Type B pancreatic cell (in vitro differentiated cells): Measurements from ENCODE around the gene PF4V1. TPM values are rescaled to one million over a fixed set of nuclear protein-coding genes. Genes with fewer than 3 reads are reported as not detected.

ENCODE experiments used
- DNase-seq: peaks from one replicate; pipeline ENCODE4 v3.0.0; 2021; ENCODE audit warnings: mixed read lengths; ENCODE audit not compliant: unreplicated experiment; ENCODE audit errors: extremely low spot score
- H3K27ac Mint-ChIP-seq: 2 replicates; pipeline ENCODE4 v1.8.0; 2021; ENCODE audit warnings: mild to moderate bottlenecking, mixed read lengths
- H3K27me3 Mint-ChIP-seq: 2 replicates; pipeline ENCODE4 v1.8.0; 2021; ENCODE audit warnings: mixed read lengths
- H3K36me3 Mint-ChIP-seq: 2 replicates; pipeline ENCODE4 v1.8.0; 2021; ENCODE audit warnings: mixed read lengths
- H3K4me1 Mint-ChIP-seq: one replicate; pipeline ENCODE4 v1.8.0; 2021; ENCODE audit warnings: mixed read lengths; ENCODE audit not compliant: unreplicated experiment
- H3K4me3 Mint-ChIP-seq: 2 replicates; pipeline ENCODE4 v1.8.0; 2021; ENCODE audit warnings: mild to moderate bottlenecking, mixed read lengths
- H3K9me3 Mint-ChIP-seq: 2 replicates; pipeline ENCODE4 v1.8.0; 2021; ENCODE audit warnings: mixed read lengths
- CTCF ChIP-seq: fragments of 200-600 bp; sonication (generic); conservative IDR thresholded peaks from 2 replicates; pipeline ENCODE4 v1.5.0; 2021; ENCODE audit warnings: antibody characterized with exemption, mild to moderate bottlenecking
- total RNA-seq: library from RNA; stranded (reverse); gene quantifications from 2 replicates; pipeline ENCODE4 v1.2.1, GENCODE V29; 2021; ENCODE audit warnings: low replicate concordance

PF4V1 gene
- total RNA-seq, 1 donor from 2014 or later = not detected

- no peak for DNase-seq
- no peak for TF ChIP-seq CTCF
- no peaks in the 10 kb centered on the region for H3K36me3 Mint-ChIP-seq
- H3K27ac Mint-ChIP-seq = no peak overlapping the region
- H3K9me3 Mint-ChIP-seq = no peaks in the 10 kb centered on the region
- H3K4me3 Mint-ChIP-seq = no peak overlapping the region
- peaks cover 8% of the 10 kb centered on the region for H3K4me1 Mint-ChIP-seq
- peaks cover 3% of the 10 kb centered on the region for H3K27me3 Mint-ChIP-seq
Observed at GRCh38 chr4:73902038-73902637, 49.0 kb downstream of the PF4V1 start.

- TF ChIP-seq CTCF = no peak
- peaks cover 8% of the 10 kb centered on the region for H3K4me1 Mint-ChIP-seq
- no peak overlapping the region for H3K4me3 Mint-ChIP-seq
- no peaks in the 10 kb centered on the region for H3K36me3 Mint-ChIP-seq
- DNase-seq = no peak
- H3K27me3 Mint-ChIP-seq = peaks cover 3% of the 10 kb centered on the region
- H3K9me3 Mint-ChIP-seq = no peaks in the 10 kb centered on the region
- no peak overlapping the region for H3K27ac Mint-ChIP-seq
Observed at GRCh38 chr4:73902817-73903547, 49.9 kb downstream of the PF4V1 start.

Other genes with a start within 250 kb of the PF4V1 start
- 5.3 and 11.8 TPM in 2 replicates for gene RASSF6, start 232.9 kb upstream of the PF4V1 start, total RNA-seq
- gene CXCL8, start 112.7 kb upstream of the PF4V1 start, total RNA-seq = 2.7 and 3.3 TPM in 2 replicates
- 0.64 and 1.9 TPM in 2 replicates for gene CXCL6, start 16.6 kb upstream of the PF4V1 start, total RNA-seq
- gene CXCL1, start 16.1 kb downstream of the PF4V1 start, total RNA-seq = 3.8 and 5.7 TPM in 2 replicates
- gene PF4, start 128.7 kb downstream of the PF4V1 start, total RNA-seq = not detected in 2 replicates
- gene PPBP, start 134.9 kb downstream of the PF4V1 start, total RNA-seq = 0.60 TPM in 1 of 2 replicates, not detected in the other
- gene CXCL5, start 145.4 kb downstream of the PF4V1 start, total RNA-seq = 4.1 and 6.7 TPM in 2 replicates
- gene CXCL3, start 185.4 kb downstream of the PF4V1 start, total RNA-seq = 5.2 and 5.9 TPM in 2 replicates
- 5.4 and 6.6 TPM in 2 replicates for gene CXCL2, start 245.9 kb downstream of the PF4V1 start, total RNA-seq